Measurements from ENCODE around the gene CCL7.

GRCh38 chr17:34245351-34245905 is 24.6 kb upstream of the CCL7 start:
- TF ChIP-seq CTCF (IDR thresholded peaks at IDR 0.05) (no peak), POLR2A (IDR thresholded peaks at IDR 0.05) (no peak)
